Muscle of leg (tissue), 11 donors: ENCODE data around the gene ARMC9. TPM values are rescaled to one million over a fixed set of nuclear protein-coding genes. Genes with fewer than 3 reads are reported as not detected.

Experiments used
- DNase-seq: peaks from one replicate; pipeline ENCODE4 v3.0.0; 2013
- H3K27ac ChIP-seq: one replicate; pipeline ENCODE4 v1.5.1; 2013; ENCODE audit warnings: mild to moderate bottlenecking, low read length, control low read depth
- H3K27me3 ChIP-seq: one replicate; pipeline ENCODE4 v1.6.1; 2013; ENCODE audit warnings: low read length; ENCODE audit not compliant: control insufficient read depth, insufficient read depth
- H3K36me3 ChIP-seq: one replicate; pipeline ENCODE4 v1.6.1; 2013; ENCODE audit warnings: low read length; ENCODE audit not compliant: control insufficient read depth, insufficient read depth
- H3K4me1 ChIP-seq: one replicate; pipeline ENCODE4 v1.6.1; 2013; ENCODE audit warnings: low read length; ENCODE audit not compliant: control insufficient read depth, insufficient read depth
- H3K4me3 ChIP-seq: one replicate; pipeline ENCODE4 v1.5.1; 2013; ENCODE audit warnings: low read length, control low read depth
- H3K9me3 ChIP-seq: replicated peaks from 2 replicates; pipeline ENCODE4 v1.6.1; 2013; ENCODE audit warnings: low read depth, low read length; ENCODE audit not compliant: control insufficient read depth
- WGBS: methylation state at CpG from one replicate; pipeline ENCODE4 v1.1.5; 2013; ENCODE audit warnings: missing lambda C conversion rate; ENCODE audit not compliant: insufficient coverage; 5-methylcytosine and 5-hydroxymethylcytosine counted together
- polyA plus RNA-seq, 8 donors: library from polyadenylated mRNA; unstranded; fragments of 120-200 nt; gene quantifications; one replicate each; pipeline versions ENCODE4 v1.2.1 to v1.2.3, GENCODE V29; 2013; ENCODE audit warnings: inconsistent platforms in 1 of 8, low replicate concordance in 1 of 8; ENCODE audit not compliant: insufficient read length in 8 of 8, insufficient read depth in 1 of 8
- total RNA-seq: library from RNA; stranded (reverse); fragments of 120-200 nt; gene quantifications from one replicate; pipeline ENCODE4 v1.2.4, GENCODE V29; 2013

The ARMC9 gene
- total and polyA plus RNA-seq, 9 donors, result 3.6 to 9.4 (median 5.3) TPM

- peaks cover 9% of the 10 kb centered on the region for H3K36me3 ChIP-seq
- H3K9me3 ChIP-seq, result no peaks in the 10 kb centered on the region
- DNase-seq, result no peak
- WGBS, result 83% methylated on average over 2 of the region's 6 CpGs
- no peak overlapping the region for H3K27ac ChIP-seq
- no peaks in the 10 kb centered on the region for H3K27me3 ChIP-seq
- no peaks in the 10 kb centered on the region for H3K4me1 ChIP-seq
- no peak overlapping the region for H3K4me3 ChIP-seq
Measured at GRCh38 chr2:231256494-231256893, 58.1 kb downstream of the ARMC9 start.

GRCh38 chr2:231257763-231258162, 59.3 kb downstream of the ARMC9 start:
- no peak overlapping the region for H3K27ac ChIP-seq
- WGBS, result 100% methylated on average over 1 of the region's 4 CpGs

GRCh38 chr2:231258701-231259100, 60.3 kb downstream of the ARMC9 start:
- Histone ChIP-seq H3K9me3 (no peaks in the 10 kb centered on the region), H3K4me1 (no peaks in the 10 kb centered on the region), H3K27me3 (no peaks in the 10 kb centered on the region), H3K36me3 (peaks cover 13% of the 10 kb centered on the region), H3K4me3 (no peak overlapping the region), H3K27ac (no peak overlapping the region)
- DNase-seq, result no peak
- WGBS, result 91% methylated on average over 2 of the region's 4 CpGs

More at GRCh38 chr2:231257763-231258162, 59.3 kb downstream of the ARMC9 start:
- no peaks in the 10 kb centered on the region for H3K27me3 ChIP-seq
- H3K36me3 ChIP-seq, result peaks cover 13% of the 10 kb centered on the region
- no peaks in the 10 kb centered on the region for H3K9me3 ChIP-seq
- H3K4me1 ChIP-seq, result no peaks in the 10 kb centered on the region
- no peak overlapping the region for H3K4me3 ChIP-seq
- DNase-seq, result no peak

GRCh38 chr2:231259104-231259503, 60.7 kb downstream of the ARMC9 start:
- 75% methylated on average over 3 of the region's 5 CpGs for WGBS

GRCh38 chr2:231260442-231261208, 62.2 kb downstream of the ARMC9 start:
- no peak for DNase-seq
- Histone ChIP-seq H3K4me1 (no peaks in the 10 kb centered on the region), H3K36me3 (peaks cover 13% of the 10 kb centered on the region), H3K4me3 (no peak overlapping the region), H3K27ac (no peak overlapping the region), H3K27me3 (no peaks in the 10 kb centered on the region), H3K9me3 (no peaks in the 10 kb centered on the region)
- WGBS, result 78% methylated on average over 11 of the region's 15 CpGs

More at GRCh38 chr2:231259104-231259503, 60.7 kb downstream of the ARMC9 start:
- no peaks in the 10 kb centered on the region for H3K9me3 ChIP-seq
- H3K4me1 ChIP-seq, result no peaks in the 10 kb centered on the region
- no peaks in the 10 kb centered on the region for H3K27me3 ChIP-seq
- no peak overlapping the region for H3K27ac ChIP-seq
- no peak overlapping the region for H3K4me3 ChIP-seq
- no peak for DNase-seq
- H3K36me3 ChIP-seq, result peaks cover 13% of the 10 kb centered on the region

- no peaks in the 10 kb centered on the region for H3K27me3 ChIP-seq
- no peaks in the 10 kb centered on the region for H3K9me3 ChIP-seq
- H3K4me3 ChIP-seq, result no peak overlapping the region
- no peaks in the 10 kb centered on the region for H3K4me1 ChIP-seq
- DNase-seq, result no peak
- no peak overlapping the region for H3K27ac ChIP-seq
- WGBS, result 87% methylated on average over 5 of the region's 10 CpGs
- peaks cover 13% of the 10 kb centered on the region for H3K36me3 ChIP-seq
Measured at GRCh38 chr2:231263118-231263831, 64.8 kb downstream of the ARMC9 start.

GRCh38 chr2:231270221-231271114, 72.0 kb downstream of the ARMC9 start:
- no peak for DNase-seq
- no peak overlapping the region for H3K4me3 ChIP-seq
- H3K27ac ChIP-seq, result no peak overlapping the region
- peaks cover 19% of the 10 kb centered on the region for H3K36me3 ChIP-seq
- H3K9me3 ChIP-seq, result no peaks in the 10 kb centered on the region
- no peaks in the 10 kb centered on the region for H3K4me1 ChIP-seq
- 83% methylated on average over 15 of the region's 20 CpGs for WGBS
- no peaks in the 10 kb centered on the region for H3K27me3 ChIP-seq

GRCh38 chr2:231272991-231273390, 74.6 kb downstream of the ARMC9 start:
- Histone ChIP-seq H3K9me3 (no peaks in the 10 kb centered on the region), H3K4me3 (no peak overlapping the region), H3K27me3 (no peaks in the 10 kb centered on the region), H3K27ac (no peak overlapping the region), H3K4me1 (no peaks in the 10 kb centered on the region), H3K36me3 (peaks cover 22% of the 10 kb centered on the region)
- no peak for DNase-seq
- 76% methylated on average over 2 of the region's 4 CpGs for WGBS

GRCh38 chr2:231276987-231277386, 78.6 kb downstream of the ARMC9 start:
- no CpG with 5 or more reads among the region's 2 CpGs for WGBS

GRCh38 chr2:231277962-231278361, 79.5 kb downstream of the ARMC9 start:
- WGBS, result 92% methylated on average over 2 of the region's 8 CpGs
- H3K4me3 ChIP-seq, result no peak overlapping the region
- peaks cover 18% of the 10 kb centered on the region for H3K36me3 ChIP-seq
- DNase-seq, result no peak
- no peaks in the 10 kb centered on the region for H3K9me3 ChIP-seq
- H3K27ac ChIP-seq, result no peak overlapping the region
- H3K27me3 ChIP-seq, result no peaks in the 10 kb centered on the region
- H3K4me1 ChIP-seq, result no peaks in the 10 kb centered on the region

More at GRCh38 chr2:231276987-231277386, 78.6 kb downstream of the ARMC9 start:
- Histone ChIP-seq H3K9me3 (no peaks in the 10 kb centered on the region), H3K27me3 (no peaks in the 10 kb centered on the region), H3K27ac (no peak overlapping the region), H3K4me3 (no peak overlapping the region), H3K36me3 (peaks cover 20% of the 10 kb centered on the region), H3K4me1 (no peaks in the 10 kb centered on the region)
- no peak for DNase-seq
